T-helper 17 cell (primary cell): ENCODE results near the gene ISCU. TPM values are rescaled to one million over a fixed set of nuclear protein-coding genes. Genes with fewer than 3 reads are reported as not detected.
"Not testable (repeated sequence)": the region's sequence is repeated elsewhere in the genome, so short reads cannot be mapped to it uniquely, and the experiment has no call there.

ENCODE experiments used
- ATAC-seq: fragments of 150-1000 bp; cut with Tn5 transposase; 2 replicates; pipeline ENCODE4 v1.10.0; 2021; ENCODE audit warnings: mild to moderate bottlenecking, moderate library complexity
- DNase-seq, 3 donors: peaks; one replicate each; pipeline versions ENCODE4 v3.0.0 to v3.0.0-alpha.2; 2020 to 2021
- H3K9me3 ChIP-seq: one replicate; pipeline ENCODE4 v1.7.0; 2013; ENCODE audit warnings: low read length, mild to moderate bottlenecking; ENCODE audit not compliant: control insufficient read depth, poor library complexity, severe bottlenecking
- H3K27ac Mint-ChIP-seq: one replicate; pipeline ENCODE4 v1.8.0; 2022; ENCODE audit warnings: mild to moderate bottlenecking, moderate library complexity, mixed read lengths
- H3K27me3 Mint-ChIP-seq: one replicate; pipeline ENCODE4 v1.8.0; 2022; ENCODE audit warnings: mixed read lengths
- H3K36me3 Mint-ChIP-seq: one replicate; pipeline ENCODE4 v1.8.0; 2022; ENCODE audit warnings: low read depth, mixed read lengths
- H3K4me1 Mint-ChIP-seq: one replicate; pipeline ENCODE4 v1.8.0; 2022; ENCODE audit warnings: mild to moderate bottlenecking, mixed read lengths
- H3K4me3 Mint-ChIP-seq: one replicate; pipeline ENCODE4 v1.8.0; 2022; ENCODE audit warnings: mild to moderate bottlenecking, moderate library complexity, mixed read lengths
- total RNA-seq, 4 donors: library from RNA in 2 of 4; stranded (reverse) in 2 of 4; gene quantifications; one replicate each; pipeline ENCODE4 v1.2.3 and lab custom pipeline; 2022 to 2026

Gene ISCU
- total RNA-seq, 2 donors from 2014 or later: 139 to 177 TPM

DNA sequence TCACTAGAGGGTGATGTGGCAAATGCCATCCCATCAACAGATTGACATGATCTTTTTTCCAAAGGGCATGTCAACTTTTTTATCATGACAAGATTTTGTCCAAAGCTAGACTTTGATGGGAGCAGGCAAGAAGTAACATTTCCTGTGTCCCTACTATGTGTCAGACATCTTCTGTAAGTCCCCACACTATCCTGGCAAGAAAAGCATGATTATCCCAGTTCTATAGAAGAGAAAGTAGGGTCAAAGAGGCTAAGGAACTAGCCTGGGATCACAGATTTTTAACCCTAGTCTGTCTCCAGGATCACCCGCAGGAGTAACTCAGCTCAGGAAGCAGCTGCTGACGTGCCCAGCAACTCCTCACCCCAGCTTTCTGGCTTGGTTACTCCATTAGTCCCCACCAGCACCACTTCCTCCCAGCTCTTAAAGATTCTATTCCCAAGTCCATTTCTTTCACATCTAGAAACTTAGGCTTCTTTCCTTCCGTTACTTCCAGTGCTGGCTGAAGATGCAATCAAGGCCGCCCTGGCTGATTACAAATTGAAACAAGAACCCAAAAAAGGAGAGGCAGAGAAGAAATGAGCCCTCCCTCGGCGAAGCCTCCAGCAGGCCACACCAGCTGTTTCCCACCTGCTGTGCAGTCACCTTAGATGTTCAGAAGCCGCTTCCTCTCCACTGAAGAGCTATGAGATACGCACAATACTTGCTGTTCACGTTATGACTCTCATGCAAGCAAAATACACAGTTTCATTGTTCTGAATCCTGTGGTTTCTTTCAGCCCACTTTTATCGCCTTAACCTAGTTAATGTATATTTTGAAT, 6.2 kb downstream of the ISCU start:
- H3K9me3 ChIP-seq: no peaks in the 10 kb centered on the region
- H3K4me3 Mint-ChIP-seq: peak overlapping the region; percentile 85
- H3K4me1 Mint-ChIP-seq: peaks cover 44% of the 10 kb centered on the region
- DNase-seq (peak in 2 of 3 donors; percentile 54 to 57), ATAC-seq (peak; percentile 93)
- H3K27ac Mint-ChIP-seq: peak overlapping the region; percentile 99
- peaks cover 4% of the 10 kb centered on the region for H3K36me3 Mint-ChIP-seq
- no peaks in the 10 kb centered on the region for H3K27me3 Mint-ChIP-seq

DNA sequence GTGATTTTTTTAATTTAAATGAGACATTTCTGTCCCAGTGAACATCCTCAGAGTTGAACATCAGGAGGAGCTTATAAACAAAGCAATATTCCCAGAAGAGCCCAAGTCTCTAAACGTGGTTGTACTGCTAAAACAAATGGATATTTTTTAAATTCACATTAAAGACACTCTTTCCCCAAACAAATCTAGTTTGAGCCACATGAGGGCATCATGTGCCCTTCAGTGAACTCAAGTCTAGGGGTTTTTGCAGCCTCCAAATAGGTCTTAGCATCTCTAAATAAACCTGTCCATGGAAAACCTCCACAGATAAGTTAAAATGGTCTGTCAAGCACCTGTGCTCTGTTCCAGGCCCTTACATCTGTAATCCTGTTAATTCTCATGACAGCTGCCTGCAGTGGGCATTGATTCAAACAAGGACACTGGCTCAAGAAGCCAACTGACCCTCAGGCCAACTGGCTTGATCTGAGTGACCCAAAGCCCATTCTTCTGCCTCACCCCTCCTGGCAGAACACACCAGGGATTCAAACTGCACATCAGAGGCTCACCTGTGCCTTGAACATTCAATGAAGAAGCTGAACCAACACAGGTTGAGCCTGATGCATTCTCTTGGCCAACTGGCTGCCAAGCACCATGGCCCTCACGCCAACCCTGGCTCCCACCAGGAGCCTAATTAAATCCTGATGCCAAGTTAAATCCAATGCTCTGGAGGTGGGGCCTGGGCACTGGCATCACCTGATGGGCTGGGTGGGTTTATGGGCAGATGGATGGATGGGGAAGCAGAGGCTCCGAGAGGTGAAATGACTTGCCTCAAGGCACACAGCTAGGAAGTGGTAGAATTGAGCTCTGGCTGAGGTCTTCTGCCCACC, 8.6 kb downstream of the ISCU start:
- no peak for ATAC-seq
- no peaks in the 10 kb centered on the region for H3K27me3 Mint-ChIP-seq
- no peaks in the 10 kb centered on the region for H3K9me3 ChIP-seq
- H3K4me3 Mint-ChIP-seq: no peak overlapping the region
- H3K27ac Mint-ChIP-seq: peak overlapping the region; percentile 99
- peaks cover 7% of the 10 kb centered on the region for H3K36me3 Mint-ChIP-seq
- DNase-seq: no peak
- peaks cover 57% of the 10 kb centered on the region for H3K4me1 Mint-ChIP-seq

DNA sequence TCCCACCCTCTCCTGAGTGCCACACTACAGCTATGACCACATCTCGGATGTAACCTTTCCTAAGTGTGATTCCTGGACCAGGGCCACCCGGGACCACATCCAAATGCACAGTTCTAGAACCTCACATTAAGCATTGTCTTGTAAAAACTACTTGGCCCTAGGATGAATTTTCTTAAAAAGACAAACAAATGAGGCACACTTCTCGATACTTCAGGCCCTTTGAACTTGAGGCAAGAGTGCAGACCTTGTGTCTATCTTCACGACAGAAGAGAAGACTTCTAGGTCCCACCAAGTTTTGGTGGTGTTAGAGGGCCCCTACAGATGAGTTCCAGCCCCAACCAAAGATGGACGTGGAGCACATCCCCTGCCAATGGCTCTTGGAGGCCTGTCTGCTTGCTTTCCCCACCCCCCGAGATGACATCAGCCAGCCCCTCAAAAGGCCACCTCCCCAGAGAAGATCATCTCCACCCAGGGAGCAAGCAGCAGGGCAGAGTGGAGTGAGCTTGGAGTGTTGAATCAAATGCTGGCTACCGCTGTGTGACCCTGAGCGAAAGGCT, 9.3 kb downstream of the ISCU start:
- no peak for DNase-seq
- Mint-ChIP-seq H3K27ac (peak overlapping the region; percentile 92), H3K27me3 (no peaks in the 10 kb centered on the region), H3K4me3 (no peak overlapping the region), H3K36me3 (peaks cover 7% of the 10 kb centered on the region), H3K4me1 (peaks cover 57% of the 10 kb centered on the region)
- H3K9me3 ChIP-seq: no peaks in the 10 kb centered on the region
- ATAC-seq: no peak

DNA sequence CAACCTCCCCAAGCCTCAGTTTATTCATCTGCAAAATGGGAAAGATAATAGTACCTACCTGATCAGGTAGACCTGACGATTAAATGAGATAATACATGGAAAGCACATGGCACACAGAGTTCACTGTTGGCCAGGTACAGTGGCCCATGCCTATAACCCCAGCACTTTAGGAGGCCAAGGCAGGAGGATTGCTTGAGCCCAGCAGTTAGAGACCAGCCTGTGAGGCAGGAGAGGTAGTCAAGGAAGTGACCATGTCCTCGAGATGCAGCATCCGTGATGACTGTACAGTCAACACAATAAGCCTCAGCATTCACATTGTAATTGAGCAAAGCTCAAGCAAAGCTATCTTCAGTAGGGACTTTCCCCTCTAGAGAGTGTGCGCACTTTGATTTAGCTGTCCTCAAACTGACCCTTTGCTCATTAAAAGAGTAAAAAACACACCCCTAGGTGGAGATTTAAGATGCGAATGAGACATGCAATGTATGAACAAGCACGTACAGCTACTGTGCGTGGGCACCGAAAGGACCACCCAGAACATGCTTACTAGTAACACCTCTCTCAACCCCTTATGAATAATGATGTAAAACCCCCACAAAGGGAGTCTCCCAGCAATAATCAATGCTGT, 9.9 kb downstream of the ISCU start:
- no peaks in the 10 kb centered on the region for H3K9me3 ChIP-seq
- DNase-seq (no peak), ATAC-seq (peak; percentile 37)
- no peak overlapping the region for H3K4me3 Mint-ChIP-seq
- no peaks in the 10 kb centered on the region for H3K27me3 Mint-ChIP-seq
- H3K27ac Mint-ChIP-seq: peak overlapping the region; percentile 92
- H3K4me1 Mint-ChIP-seq: peaks cover 57% of the 10 kb centered on the region
- H3K36me3 Mint-ChIP-seq: peaks cover 7% of the 10 kb centered on the region

DNA sequence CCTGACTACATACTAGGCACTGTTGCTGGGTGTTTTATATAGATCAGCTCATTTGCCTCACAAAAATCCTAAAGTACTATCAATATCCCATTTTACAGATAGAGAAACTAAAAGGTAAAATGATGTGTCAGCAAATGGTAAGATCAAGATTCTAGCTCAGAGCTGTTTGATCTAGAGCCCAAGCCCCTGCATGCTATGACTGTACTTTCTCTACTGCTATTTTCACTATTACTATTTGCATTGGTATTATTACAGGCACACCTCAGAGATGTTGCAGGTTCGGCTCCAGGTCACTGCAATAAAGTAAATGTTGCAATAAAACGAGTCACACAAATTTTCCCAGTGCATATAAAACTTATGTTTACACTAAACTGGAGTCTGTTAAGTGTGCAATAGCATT, 10.9 kb downstream of the ISCU start:
- no peak for DNase-seq
- Mint-ChIP-seq H3K27ac (peak overlapping the region; percentile 92), H3K36me3 (peaks cover 7% of the 10 kb centered on the region), H3K4me1 (peaks cover 54% of the 10 kb centered on the region), H3K27me3 (no peaks in the 10 kb centered on the region), H3K4me3 (no peak overlapping the region)
- no peak for ATAC-seq
- no peaks in the 10 kb centered on the region for H3K9me3 ChIP-seq

DNA sequence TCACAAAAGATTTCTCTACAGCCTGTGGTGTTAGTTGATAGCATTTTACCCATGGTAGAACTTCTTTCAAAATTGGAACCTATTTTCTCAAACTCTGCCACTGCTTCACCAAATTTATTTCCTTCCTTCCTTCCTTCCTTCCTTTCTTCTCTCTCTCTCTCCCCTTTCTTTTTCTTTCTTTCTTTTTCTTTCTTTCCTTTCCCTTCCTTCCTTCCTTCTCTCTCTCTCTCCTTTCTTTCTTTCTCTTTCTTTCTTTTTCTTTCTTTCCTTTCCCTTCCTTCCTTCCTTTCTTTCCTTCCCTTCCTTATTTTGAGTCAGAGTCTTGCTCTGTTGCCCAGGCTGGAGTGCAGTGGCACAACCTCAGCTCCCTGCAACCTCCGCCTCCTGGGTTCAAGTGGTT, 11.9 kb downstream of the ISCU start:
- H3K9me3 ChIP-seq, ATAC-seq, H3K4me3 Mint-ChIP-seq, DNase-seq, H3K27me3 Mint-ChIP-seq, H3K36me3 Mint-ChIP-seq: not testable (repeated sequence)
- peaks cover 44% of the 10 kb centered on the region for H3K4me1 Mint-ChIP-seq
- H3K27ac Mint-ChIP-seq: peak overlapping the region; percentile 86

DNA sequence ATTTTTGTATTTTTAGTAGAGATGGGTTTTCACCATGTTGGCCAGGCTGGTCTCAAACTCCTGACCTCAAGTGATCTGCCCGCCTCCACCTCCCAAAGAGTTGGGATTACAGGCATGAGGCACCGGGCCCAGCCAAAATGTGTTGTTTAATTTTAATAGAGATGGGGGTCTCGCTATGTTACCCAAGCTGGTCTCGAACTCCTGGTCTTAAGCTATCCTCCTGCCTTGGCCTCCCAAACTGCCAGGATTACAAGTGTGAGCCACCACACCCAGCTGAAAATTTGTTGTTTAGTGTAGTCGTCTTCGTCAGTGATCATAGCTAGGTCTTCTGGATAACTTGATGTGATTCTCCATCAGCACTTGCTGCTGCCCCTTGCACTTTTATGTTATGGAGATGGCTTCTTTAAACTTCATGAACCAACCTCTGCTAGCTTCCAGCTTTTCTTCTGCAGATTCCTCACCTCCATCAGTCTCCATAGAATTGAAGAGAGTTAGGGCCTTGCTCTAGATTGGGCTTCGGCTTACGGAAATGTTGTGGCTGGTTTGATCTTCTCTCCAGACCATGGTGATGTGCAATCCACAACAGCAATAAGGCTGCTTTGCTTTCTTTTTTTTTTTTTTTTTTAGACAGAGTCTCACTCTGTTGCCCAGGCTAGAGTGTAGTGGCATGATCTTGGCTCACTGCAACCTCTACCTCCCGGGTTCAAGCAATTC, 13.0 kb downstream of the ISCU start:
- Mint-ChIP-seq H3K27me3 (no peaks in the 10 kb centered on the region), H3K4me1 (peaks cover 40% of the 10 kb centered on the region), H3K27ac (peak overlapping the region; percentile 86), H3K36me3 (peaks cover 3% of the 10 kb centered on the region), H3K4me3 (peak overlapping the region; percentile 67)
- ATAC-seq (peak; percentile 65), DNase-seq (no peak)
- H3K9me3 ChIP-seq: no peaks in the 10 kb centered on the region

DNA sequence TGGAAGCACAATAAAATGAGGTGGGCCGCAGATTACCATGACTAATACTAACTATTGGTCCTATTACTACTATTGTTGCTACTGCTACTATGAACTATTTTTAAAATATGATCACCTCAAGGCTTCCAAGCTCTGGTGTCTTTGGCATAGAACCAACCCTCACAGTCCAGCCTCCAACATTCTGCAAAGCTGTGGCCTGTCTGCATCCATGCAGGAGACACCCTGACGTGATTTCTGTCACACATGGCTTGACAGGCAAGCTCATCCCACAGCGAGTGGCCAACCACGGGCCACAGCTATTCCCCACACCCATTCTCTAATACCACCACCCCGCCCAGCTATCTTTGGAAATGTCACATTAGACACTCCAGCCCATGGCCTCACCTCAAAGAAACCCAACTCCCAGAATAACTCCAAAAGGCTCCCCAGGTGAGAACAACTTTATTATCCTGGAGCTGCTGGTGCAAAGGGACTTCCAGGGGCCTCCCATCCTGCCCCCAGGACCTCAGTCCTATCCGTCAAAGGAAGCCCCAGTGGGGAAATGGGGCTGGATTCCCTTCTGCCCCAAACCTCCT, 14.4 kb downstream of the ISCU start:
- DNase-seq (no peak), ATAC-seq (no peak)
- peaks cover 3% of the 10 kb centered on the region for H3K36me3 Mint-ChIP-seq
- no peaks in the 10 kb centered on the region for H3K27me3 Mint-ChIP-seq
- no peak overlapping the region for H3K4me3 Mint-ChIP-seq
- H3K4me1 Mint-ChIP-seq: peaks cover 35% of the 10 kb centered on the region
- no peak overlapping the region for H3K27ac Mint-ChIP-seq
- no peaks in the 10 kb centered on the region for H3K9me3 ChIP-seq

DNA sequence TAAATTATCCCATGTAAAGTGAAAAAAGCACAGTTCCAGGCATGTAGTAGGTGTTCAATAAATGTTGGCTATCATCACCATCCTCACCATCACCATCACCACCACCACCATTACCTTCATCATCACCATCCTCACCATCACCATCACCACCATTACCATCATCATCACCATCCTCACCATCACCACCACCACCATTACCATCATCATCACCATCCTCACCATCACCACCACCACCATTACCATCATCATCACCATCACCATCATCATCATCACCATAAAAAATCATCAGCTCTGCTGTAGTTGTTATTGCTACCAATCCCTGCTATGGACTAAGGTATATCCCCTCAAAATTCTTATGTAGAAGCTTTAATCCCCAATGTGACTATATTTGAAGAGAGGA, 15.1 kb downstream of the ISCU start:
- no peak for DNase-seq
- Mint-ChIP-seq H3K4me3 (no peak overlapping the region), H3K36me3 (peaks cover 3% of the 10 kb centered on the region), H3K27me3 (no peaks in the 10 kb centered on the region), H3K4me1 (peaks cover 28% of the 10 kb centered on the region), H3K27ac (no peak overlapping the region)
- ATAC-seq: no peak
- H3K9me3 ChIP-seq: no peaks in the 10 kb centered on the region

DNA sequence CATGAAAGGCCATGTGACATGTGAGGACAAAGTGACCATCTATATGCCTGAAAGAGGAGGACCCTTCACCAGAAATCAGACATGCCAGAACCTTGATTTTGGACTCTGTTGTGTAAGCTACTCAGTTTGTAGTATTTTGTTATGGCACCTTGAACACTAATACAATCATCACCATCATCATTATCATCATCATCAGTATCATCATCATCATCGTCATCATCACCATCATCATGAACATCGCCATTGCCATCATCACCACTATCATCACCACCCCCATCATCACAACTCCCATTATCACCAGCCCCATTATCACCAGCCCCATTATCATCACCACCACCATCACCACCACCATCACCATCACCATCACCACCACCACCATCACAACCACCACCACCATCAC, 15.9 kb downstream of the ISCU start:
- H3K27ac Mint-ChIP-seq: no peak overlapping the region
- peaks cover 3% of the 10 kb centered on the region for H3K36me3 Mint-ChIP-seq
- DNase-seq (no peak), ATAC-seq (no peak)
- H3K27me3 Mint-ChIP-seq: no peaks in the 10 kb centered on the region
- H3K4me3 Mint-ChIP-seq: no peak overlapping the region
- no peaks in the 10 kb centered on the region for H3K9me3 ChIP-seq
- peaks cover 20% of the 10 kb centered on the region for H3K4me1 Mint-ChIP-seq

DNA sequence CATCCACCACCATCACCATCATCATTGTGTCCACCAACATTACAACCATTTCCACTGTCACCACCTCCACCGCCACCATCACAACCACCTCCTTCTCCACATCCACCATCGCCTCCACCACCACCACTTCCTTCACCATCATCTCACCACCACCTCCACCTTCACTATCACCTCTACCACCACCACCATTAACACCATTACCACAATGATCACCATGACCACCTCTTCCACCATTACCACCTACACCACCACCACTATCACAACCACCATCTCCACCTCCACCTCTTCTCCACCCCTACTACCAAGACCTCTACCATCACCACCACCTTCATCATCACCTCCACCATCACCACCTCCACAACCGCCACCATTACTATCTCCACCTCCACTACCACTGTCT, 16.4 kb downstream of the ISCU start:
- no peaks in the 10 kb centered on the region for H3K27me3 Mint-ChIP-seq
- H3K27ac Mint-ChIP-seq: no peak overlapping the region
- H3K4me3 Mint-ChIP-seq: no peak overlapping the region
- no peak for DNase-seq
- ATAC-seq: no peak
- H3K4me1 Mint-ChIP-seq: peaks cover 20% of the 10 kb centered on the region
- H3K36me3 Mint-ChIP-seq: peaks cover 3% of the 10 kb centered on the region
- no peaks in the 10 kb centered on the region for H3K9me3 ChIP-seq

DNA sequence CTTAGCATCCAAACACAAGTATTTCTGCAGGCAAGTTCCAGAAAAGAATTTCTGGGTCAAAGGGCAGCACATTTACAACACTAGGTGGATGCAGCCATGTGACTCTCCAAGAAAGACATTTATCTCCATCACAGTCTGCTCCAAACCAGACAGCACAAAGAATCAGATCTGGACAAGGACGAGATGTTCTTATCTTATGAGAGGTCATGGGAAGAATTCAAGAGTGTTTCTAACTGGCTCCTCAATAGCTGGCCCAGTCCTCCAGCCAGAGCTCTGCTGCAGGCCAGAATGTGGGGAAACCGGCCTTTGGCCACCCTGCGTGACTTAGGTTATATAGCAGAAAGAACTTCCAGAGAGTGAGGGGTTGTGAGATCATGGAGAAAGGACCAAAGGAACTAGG, 18.1 kb downstream of the ISCU start:
- ATAC-seq: no peak
- peaks cover 5% of the 10 kb centered on the region for H3K27me3 Mint-ChIP-seq

More for the DNA sequence above, 18.1 kb downstream of the ISCU start:
- no peak for DNase-seq
- Mint-ChIP-seq H3K4me1 (peaks cover 8% of the 10 kb centered on the region), H3K27ac (no peak overlapping the region), H3K36me3 (peaks cover 3% of the 10 kb centered on the region), H3K4me3 (no peak overlapping the region)
- no peaks in the 10 kb centered on the region for H3K9me3 ChIP-seq
